Cardiac muscle cell (in vitro differentiated cells and primary cell): ENCODE data around the gene STARD6. TPM values are rescaled to one million over a fixed set of nuclear protein-coding genes. Genes with fewer than 3 reads are reported as not detected.

ENCODE experiments used
- DNase-seq, 2 donors: peaks; one replicate each; pipeline versions ENCODE4 v3.0.0 to v3.0.0-alpha.2; 2010 to 2017; ENCODE audit warnings: low read depth in 1 of 2, low spot score in 1 of 2
- H3K27ac ChIP-seq: fragments of 200-600 bp; sonication (generic); 2 replicates; pipeline ENCODE4 v1.5.1; 2016
- H3K27me3 ChIP-seq: fragments of 200-600 bp; sonication (generic); 2 replicates; pipeline ENCODE4 v1.6.0; 2016; ENCODE audit warnings: control low read depth
- H3K36me3 ChIP-seq: fragments of 200-600 bp; sonication (generic); 2 replicates; pipeline ENCODE4 v1.5.1; 2016; ENCODE audit warnings: control low read depth
- H3K4me1 ChIP-seq: fragments of 200-600 bp; sonication (generic); 2 replicates; pipeline ENCODE4 v1.8.1; 2017; ENCODE audit warnings: low read depth, mild to moderate bottlenecking, mixed run types
- H3K4me3 ChIP-seq: fragments of 200-600 bp; sonication (generic); 2 replicates; pipeline ENCODE4 v1.5.1; 2016; ENCODE audit warnings: mild to moderate bottlenecking
- H3K9me3 ChIP-seq: fragments of 200-600 bp; sonication (generic); 2 replicates; pipeline ENCODE4 v1.5.1; 2017; ENCODE audit warnings: low read depth, mild to moderate bottlenecking, control low read depth
- CTCF ChIP-seq: IDR thresholded peaks from 2 replicates; pipeline ENCODE4 v1.5.1; 2012; ENCODE audit warnings: low read depth, mild to moderate bottlenecking, low read length
- polyA plus RNA-seq: library from polyadenylated mRNA; unstranded; fragments of >200 nt; fragmentation: Nextera tagmentation; extraction: Ambion mirVana; gene quantifications from 2 replicates; pipeline ENCODE4 v1.2.1, GENCODE V29; 2016
- total RNA-seq: library from RNA; depleted of rRNA; stranded (reverse); fragments of >200 nt; gene quantifications from 2 replicates; pipeline ENCODE4 v1.2.3, GENCODE V29; 2016

STARD6 gene
- total and polyA plus RNA-seq, 2 experiments from 2014 or later = not detected

- H3K36me3 ChIP-seq = peaks cover 41% of the 10 kb centered on the region
- no peak for DNase-seq
- H3K27ac ChIP-seq = no peak overlapping the region
- no peak for TF ChIP-seq CTCF
- H3K27me3 ChIP-seq = no peaks in the 10 kb centered on the region
- no peak overlapping the region for H3K4me3 ChIP-seq
- no peaks in the 10 kb centered on the region for H3K4me1 ChIP-seq
- H3K9me3 ChIP-seq = no peaks in the 10 kb centered on the region
Measured at GRCh38 chr18:54277899-54278298, 79.8 kb downstream of the STARD6 start.

Other genes starting within 250 kb of the STARD6 start
- 27.5 and 29.1 TPM in 2 replicates for gene MBD2, start 133.2 kb downstream of the STARD6 start, total RNA-seq
- 40.0 and 49.4 TPM in 2 replicates for gene MBD2, start 133.2 kb downstream of the STARD6 start, polyA plus RNA-seq
- gene POLI, start 88.3 kb downstream of the STARD6 start, total RNA-seq = 22.3 and 43.9 TPM in 2 replicates
- gene POLI, start 88.3 kb downstream of the STARD6 start, polyA plus RNA-seq = 43.7 and 53.3 TPM in 2 replicates
- 1.3 and 2.5 TPM in 2 replicates for gene C18orf54, start within 50 bp of the STARD6 start, total RNA-seq
- 0.84 and 5.3 TPM in 2 replicates for gene C18orf54, start within 50 bp of the STARD6 start, polyA plus RNA-seq
- gene DYNAP, start 233.4 kb upstream of the STARD6 start, total RNA-seq = not detected in 2 replicates
- gene DYNAP, start 233.4 kb upstream of the STARD6 start, polyA plus RNA-seq = not detected in 2 replicates